ENCODE results near the gene CCDC148.

GRCh38 chr2:158413581-158413980 lies 43.0 kb downstream of the CCDC148 start:
- no peak for TF ChIP-seq ZNF219 (CRISPR knock-in tag; IDR thresholded peaks at IDR 0.05; ENCODE audit: borderline replicate concordance)
- TF ChIP-seq CTCF (IDR thresholded peaks at IDR 0.05), result no peak
- no peak for TF ChIP-seq CREB1 (CRISPR knock-in tag; IDR thresholded peaks at IDR 0.05)
- TF ChIP-seq STAT6 (CRISPR knock-in tag; conservative IDR thresholded peaks at IDR 0.05; ENCODE audit: low read depth), result no peak
- TF ChIP-seq E2F1 (CRISPR knock-in tag; IDR thresholded peaks at IDR 0.05), result no peak
- TF ChIP-seq MAX (CRISPR knock-in tag; IDR thresholded peaks at IDR 0.05), result no peak
- no peak for TF ChIP-seq NR3C1 (CRISPR knock-in tag; conservative IDR thresholded peaks at IDR 0.05; ENCODE audit: low read depth)
- no peak for TF ChIP-seq USF2 (CRISPR knock-in tag; IDR thresholded peaks at IDR 0.05)
